SU-DHL-6 (cell line): ENCODE measurements around the gene ERBB2.
"Not testable (repeated sequence)": the region's sequence is repeated elsewhere in the genome, so short reads cannot be mapped to it uniquely, and the experiment has no call there.

Experiments used
- H2AFZ ChIP-seq: fragments of 200-600 bp; sonication (generic); 2 replicates; pipeline ENCODE4 v1.6.1; 2014; ENCODE audit warnings: low read depth, mild to moderate bottlenecking, moderate library complexity, mixed read lengths, antibody characterized with exemption, low read length; ENCODE audit not compliant: severe bottlenecking
- H3F3A ChIP-seq: fragments of 200-600 bp; shearing (Covaris generic); 2 replicates; pipeline ENCODE4 v1.6.0; 2016; ENCODE audit warnings: antibody characterized with exemption, mild to moderate bottlenecking; ENCODE audit not compliant: insufficient read depth
- H3K27ac ChIP-seq: fragments of 200-600 bp; sonication (generic); 2 replicates; pipeline ENCODE4 v1.5.1; 2016; ENCODE audit warnings: low read depth, mild to moderate bottlenecking, low read length, moderate library complexity, mixed read lengths
- H3K27me3 ChIP-seq: fragments of 200-600 bp; sonication (generic), shearing (Covaris generic); 2 replicates; pipeline ENCODE4 v1.6.0; 2014; ENCODE audit warnings: mild to moderate bottlenecking, low read length
- H3K36me3 ChIP-seq: fragments of 200-600 bp; sonication (generic); 2 replicates; pipeline ENCODE4 v1.6.1; 2014; ENCODE audit warnings: mild to moderate bottlenecking, low read length, mixed read lengths
- H3K4me2 ChIP-seq: fragments of 300-600, 200-600 bp; shearing (Covaris generic), sonication (generic); 2 replicates; pipeline ENCODE4 v1.6.0; 2014; ENCODE audit warnings: low read length, low read depth, mild to moderate bottlenecking; ENCODE audit not compliant: poor library complexity, severe bottlenecking
- H3K4me3 ChIP-seq: fragments of 200-600 bp; sonication (generic); 2 replicates; pipeline ENCODE4 v1.5.1; 2014; ENCODE audit warnings: antibody characterized with exemption, low read length, mild to moderate bottlenecking, mixed read lengths; ENCODE audit not compliant: insufficient read depth, poor library complexity, severe bottlenecking
- H3K79me2 ChIP-seq: fragments of 200-600 bp; sonication (generic); 2 replicates; pipeline ENCODE4 v1.6.1; 2014; ENCODE audit warnings: mild to moderate bottlenecking, low read length, moderate library complexity; ENCODE audit not compliant: insufficient read depth
- H3K9ac ChIP-seq: fragments of 200-600 bp; sonication (generic); 2 replicates; pipeline ENCODE4 v1.7.0; 2014; ENCODE audit warnings: mild to moderate bottlenecking, low read length
- H3K9me2 ChIP-seq: fragments of 200-600 bp; sonication (generic); replicated peaks from 2 replicates; pipeline ENCODE4 v1.6.1; 2014; ENCODE audit warnings: low read length; ENCODE audit not compliant: insufficient read depth
- H3K9me3 ChIP-seq: fragments of 200-600 bp; sonication (generic); 2 replicates; pipeline ENCODE4 v1.6.1; 2014; ENCODE audit warnings: low read length, mixed read lengths; ENCODE audit not compliant: insufficient read depth
- H4K20me1 ChIP-seq: fragments of 200-600 bp; sonication (generic); 2 replicates; pipeline ENCODE4 v1.6.1; 2014; ENCODE audit warnings: low read depth, mild to moderate bottlenecking, antibody characterized with exemption, low read length, moderate library complexity, mixed read lengths
- CTCF ChIP-seq: fragments of 200-600 bp; sonication (generic); IDR thresholded peaks from one replicate; pipeline ENCODE4 v1.5.1; 2017; ENCODE audit warnings: antibody characterized with exemption, mild to moderate bottlenecking, low read length, moderate library complexity; ENCODE audit not compliant: insufficient read depth, poor library complexity, severe bottlenecking
- EZH2phosphoT487 ChIP-seq: fragments of 200-600 bp; sonication (generic), shearing (Covaris generic); conservative IDR thresholded peaks from 2 replicates; pipeline ENCODE4 v1.6.1; 2018; ENCODE audit warnings: mild to moderate bottlenecking, antibody characterized with exemption, low read length, moderate library complexity, mixed read lengths

Gene ERBB2

GRCh38 chr17:39759204-39759603 is 59.3 kb downstream of the ERBB2 start:
- TF ChIP-seq EZH2phosphoT487 (no peak), CTCF (no peak)

GRCh38 chr17:39761861-39762496 is 62.1 kb downstream of the ERBB2 start:
- TF ChIP-seq EZH2phosphoT487 (no peak), CTCF (no peak)
- H3K9me2 ChIP-seq = no peaks in the 10 kb centered on the region

More at GRCh38 chr17:39759204-39759603, 59.3 kb downstream of the ERBB2 start:
- peaks cover 6% of the 10 kb centered on the region for H3K79me2 ChIP-seq
- peak overlapping the region; percentile 92 for H3K9ac ChIP-seq
- peak overlapping the region; percentile 100 for H3K27ac ChIP-seq
- no peaks in the 10 kb centered on the region for H3K36me3 ChIP-seq
- H2AFZ ChIP-seq = no peak overlapping the region
- no peaks in the 10 kb centered on the region for H3K9me3 ChIP-seq
- peaks cover 71% of the 10 kb centered on the region for H3F3A ChIP-seq
- no peaks in the 10 kb centered on the region for H3K27me3 ChIP-seq
- peak overlapping the region; percentile 19 for H3K4me3 ChIP-seq
- no peaks in the 10 kb centered on the region for H3K9me2 ChIP-seq
- peak overlapping the region; percentile 96 for H3K4me2 ChIP-seq
- H4K20me1 ChIP-seq = no peaks in the 10 kb centered on the region

DNA sequence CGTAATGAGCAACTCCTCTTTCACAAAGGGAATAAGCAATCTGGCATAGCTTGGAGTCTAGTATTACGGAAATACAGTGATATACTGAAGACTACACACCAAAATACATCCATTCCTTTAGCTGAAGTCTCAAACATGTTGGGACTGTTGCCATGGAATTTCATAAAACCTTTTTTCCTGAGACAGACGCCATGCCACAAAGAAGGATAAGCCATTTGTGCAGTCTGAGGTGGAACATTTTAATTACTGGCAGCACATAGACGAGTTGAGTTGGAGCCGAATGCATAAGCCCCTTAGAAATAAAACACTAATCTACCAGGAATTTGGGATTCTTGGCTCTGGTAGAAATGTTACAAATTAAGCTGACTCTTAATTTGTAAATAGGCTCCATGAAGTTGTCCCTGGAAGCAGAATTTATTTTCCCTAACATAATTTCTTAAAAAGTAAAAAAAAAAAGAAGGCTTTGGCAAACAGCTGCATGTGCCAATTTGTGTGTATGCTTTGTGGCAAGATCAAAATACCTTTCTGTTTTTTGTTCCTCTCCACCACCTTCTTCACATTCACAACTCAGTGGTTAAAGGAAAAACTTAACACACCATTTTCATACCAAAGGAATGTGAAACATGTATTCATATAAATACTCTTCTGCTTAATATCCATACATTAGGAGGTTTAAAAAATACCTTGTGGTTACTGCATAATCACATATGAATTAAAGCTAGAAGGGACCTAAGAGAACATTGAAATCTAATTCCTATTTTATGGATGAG is 63.4 kb downstream of the ERBB2 start:
- H3K4me2 ChIP-seq = no peak overlapping the region
- peaks cover 46% of the 10 kb centered on the region for H3K79me2 ChIP-seq
- peaks cover 24% of the 10 kb centered on the region for H3K36me3 ChIP-seq
- H3K4me3 ChIP-seq = no peak overlapping the region
- H3K27me3 ChIP-seq = no peaks in the 10 kb centered on the region
- H3F3A ChIP-seq = peaks cover 51% of the 10 kb centered on the region
- no peaks in the 10 kb centered on the region for H3K9me3 ChIP-seq
- no peak overlapping the region for H2AFZ ChIP-seq
- TF ChIP-seq EZH2phosphoT487 = no peak
- no peak for TF ChIP-seq CTCF
- H3K9ac ChIP-seq = no peak overlapping the region
- 0 out of 2 replicates have a peak overlapping the region, but pooled peaks have one; percentile 14 for H3K27ac ChIP-seq
- no peaks in the 10 kb centered on the region for H4K20me1 ChIP-seq
- no peaks in the 10 kb centered on the region for H3K9me2 ChIP-seq

More at GRCh38 chr17:39761861-39762496, 62.1 kb downstream of the ERBB2 start:
- H3K4me3 ChIP-seq = no peak overlapping the region
- no peaks in the 10 kb centered on the region for H4K20me1 ChIP-seq
- no peak overlapping the region for H2AFZ ChIP-seq
- H3K4me2 ChIP-seq = no peak overlapping the region
- peaks cover 34% of the 10 kb centered on the region for H3K79me2 ChIP-seq
- H3K27me3 ChIP-seq = no peaks in the 10 kb centered on the region
- peaks cover 23% of the 10 kb centered on the region for H3K36me3 ChIP-seq
- no peak overlapping the region for H3K9ac ChIP-seq
- H3K27ac ChIP-seq = peak overlapping the region; percentile 57
- H3F3A ChIP-seq = peaks cover 63% of the 10 kb centered on the region
- no peaks in the 10 kb centered on the region for H3K9me3 ChIP-seq

DNA sequence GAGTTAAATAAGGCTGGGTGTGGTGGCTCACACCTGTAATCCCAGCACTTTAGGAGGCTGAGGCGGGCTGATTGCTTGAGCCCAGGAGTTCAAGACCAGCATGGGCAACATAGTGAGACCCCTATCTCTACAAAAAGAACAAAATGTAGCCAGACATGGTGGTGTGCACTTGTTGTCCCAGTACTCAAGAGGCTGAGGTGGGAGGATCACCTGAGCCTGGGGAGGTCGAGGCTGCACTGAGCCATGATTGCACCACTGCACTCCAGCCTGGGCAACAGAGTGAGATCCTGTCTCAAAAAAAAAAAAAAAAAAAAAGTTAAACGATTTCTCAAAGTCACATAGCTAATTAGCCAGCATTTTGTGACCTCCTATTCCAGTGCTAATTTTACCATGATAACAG is 64.3 kb downstream of the ERBB2 start:
- H3K36me3 ChIP-seq = peaks cover 34% of the 10 kb centered on the region
- H4K20me1 ChIP-seq, H3K27me3 ChIP-seq, H3K4me3 ChIP-seq, H2AFZ ChIP-seq, H3K9me3 ChIP-seq, H3K4me2 ChIP-seq, H3K9ac ChIP-seq, H3K27ac ChIP-seq, H3K9me2 ChIP-seq: not testable (repeated sequence)
- peaks cover 48% of the 10 kb centered on the region for H3F3A ChIP-seq
- peaks cover 56% of the 10 kb centered on the region for H3K79me2 ChIP-seq
